Calu3 (cell line): ENCODE results near the gene XAF1. TPM values are rescaled to one million over a fixed set of nuclear protein-coding genes. Genes with fewer than 3 reads are reported as not detected.

Experiments used
- BruUV-seq: library from RNA; stranded (reverse); fragments of 400-500 nt; replicated peaks from 2 replicates; lab custom pipeline; 2021; lab: Mats Ljungman, UMichigan
- CTCF ChIA-PET: fragments of 300-600 bp; sonication (Branson Sonifier 250); formaldehyde crosslinking; loops from one replicate; lab custom pipeline; 2022; ENCODE audit warnings: antibody characterized with exemption; lab: Charles Lee
- DNase-seq: peaks from one replicate; pipeline ENCODE4 v3.0.0; 2022
- H3K27ac Mint-ChIP-seq: one replicate; pipeline ENCODE4 v1.8.0; 2022; ENCODE audit warnings: mixed read lengths; ENCODE audit not compliant: unreplicated experiment
- H3K27me3 Mint-ChIP-seq: one replicate; pipeline ENCODE4 v1.8.0; 2022; ENCODE audit warnings: mixed read lengths; ENCODE audit not compliant: unreplicated experiment
- H3K36me3 Mint-ChIP-seq: one replicate; pipeline ENCODE4 v1.8.0; 2022; ENCODE audit warnings: mild to moderate bottlenecking, moderate library complexity, mixed read lengths; ENCODE audit not compliant: insufficient read depth, unreplicated experiment
- H3K4me1 Mint-ChIP-seq: one replicate; pipeline ENCODE4 v1.8.0; 2022; ENCODE audit warnings: mild to moderate bottlenecking, low read depth, mixed read lengths; ENCODE audit not compliant: unreplicated experiment
- H3K4me3 Mint-ChIP-seq: one replicate; pipeline ENCODE4 v1.8.0; 2022; ENCODE audit warnings: mild to moderate bottlenecking, low read depth, moderate library complexity, mixed read lengths; ENCODE audit not compliant: unreplicated experiment
- H3K9me3 Mint-ChIP-seq: one replicate; pipeline ENCODE4 v1.8.0; 2022; ENCODE audit warnings: low read depth, mixed read lengths; ENCODE audit not compliant: unreplicated experiment
- intact Hi-C: fragments of 100-400 bp; cut with micrococcal nuclease; formaldehyde crosslinking; loops from one replicate; pipeline ENCODE4 v1.10.0; 2022; ENCODE audit not compliant: unreplicated experiment
- total RNA-seq: library from RNA; stranded (reverse); gene quantifications from 2 replicates; pipeline ENCODE4 v1.2.3, GENCODE V29; 2022
- TF ChIP-seq, protein P1 (sequence below): fragments of 200-600 bp; IDR thresholded peaks from one replicate; pipeline ENCODE4 v1.8.0; 2022; ENCODE audit warnings: antibody characterized with exemption; ENCODE audit not compliant: unreplicated experiment

XAF1 gene
- total RNA-seq, 1 experiment from 2014 or later = 57.1 TPM

GRCh38 chr17:6779411-6779810, 23.6 kb downstream of the XAF1 start:
- TF ChIP-seq, protein P1, sequence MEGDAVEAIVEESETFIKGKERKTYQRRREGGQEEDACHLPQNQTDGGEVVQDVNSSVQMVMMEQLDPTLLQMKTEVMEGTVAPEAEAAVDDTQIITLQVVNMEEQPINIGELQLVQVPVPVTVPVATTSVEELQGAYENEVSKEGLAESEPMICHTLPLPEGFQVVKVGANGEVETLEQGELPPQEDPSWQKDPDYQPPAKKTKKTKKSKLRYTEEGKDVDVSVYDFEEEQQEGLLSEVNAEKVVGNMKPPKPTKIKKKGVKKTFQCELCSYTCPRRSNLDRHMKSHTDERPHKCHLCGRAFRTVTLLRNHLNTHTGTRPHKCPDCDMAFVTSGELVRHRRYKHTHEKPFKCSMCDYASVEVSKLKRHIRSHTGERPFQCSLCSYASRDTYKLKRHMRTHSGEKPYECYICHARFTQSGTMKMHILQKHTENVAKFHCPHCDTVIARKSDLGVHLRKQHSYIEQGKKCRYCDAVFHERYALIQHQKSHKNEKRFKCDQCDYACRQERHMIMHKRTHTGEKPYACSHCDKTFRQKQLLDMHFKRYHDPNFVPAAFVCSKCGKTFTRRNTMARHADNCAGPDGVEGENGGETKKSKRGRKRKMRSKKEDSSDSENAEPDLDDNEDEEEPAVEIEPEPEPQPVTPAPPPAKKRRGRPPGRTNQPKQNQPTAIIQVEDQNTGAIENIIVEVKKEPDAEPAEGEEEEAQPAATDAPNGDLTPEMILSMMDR = no peak
- H3K36me3 Mint-ChIP-seq = no peaks in the 10 kb centered on the region
- H3K4me1 Mint-ChIP-seq = no peaks in the 10 kb centered on the region
- H3K4me3 Mint-ChIP-seq = no peak overlapping the region
- no peaks in the 10 kb centered on the region for H3K9me3 Mint-ChIP-seq
- CTCF ChIA-PET = no interaction called here
- peaks cover 76% of the 10 kb centered on the region for H3K27me3 Mint-ChIP-seq
- intact Hi-C loops = no loop called here
- BruUV-seq = no TSS peak
- DNase-seq = no peak
- H3K27ac Mint-ChIP-seq = no peak overlapping the region

DNA sequence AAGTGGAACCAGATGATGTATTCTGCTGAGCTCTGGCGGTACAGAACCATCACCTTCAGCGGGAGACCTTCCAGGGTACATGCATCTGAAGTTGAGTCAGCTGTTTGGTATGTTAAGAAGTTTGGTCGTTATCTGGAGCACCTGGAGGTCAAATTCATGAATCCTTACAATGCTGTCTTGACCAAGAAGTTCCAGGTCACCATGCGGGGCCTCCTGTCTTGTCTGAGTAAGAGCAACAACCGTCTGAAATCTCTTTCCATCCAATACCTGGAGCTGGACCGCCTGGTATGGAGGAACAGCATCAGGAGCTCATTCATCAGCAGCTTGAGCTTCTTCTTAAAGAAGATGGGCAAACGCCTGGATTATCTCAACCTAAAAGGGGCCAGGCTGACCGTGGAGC, 24.2 kb downstream of the XAF1 start:
- no peak overlapping the region for H3K27ac Mint-ChIP-seq
- H3K36me3 Mint-ChIP-seq = no peaks in the 10 kb centered on the region
- H3K27me3 Mint-ChIP-seq = peaks cover 81% of the 10 kb centered on the region
- no peak overlapping the region for H3K4me3 Mint-ChIP-seq
- no TSS peak for BruUV-seq
- DNase-seq = no peak
- H3K9me3 Mint-ChIP-seq = no peaks in the 10 kb centered on the region
- no peaks in the 10 kb centered on the region for H3K4me1 Mint-ChIP-seq
- intact Hi-C loops = no loop called here
- CTCF ChIA-PET = interaction anchor here (0.6 kb wide), 1 partner anchor 507 kb away, joined by 3 read pairs; no protein-coding TSS in a partner anchor
- TF ChIP-seq, protein P1 = no peak

- CTCF ChIA-PET = interaction anchor here (0.6 kb wide), 1 partner anchor 117 kb away, joined by 3 read pairs; no protein-coding TSS in a partner anchor
- no peak overlapping the region for H3K4me3 Mint-ChIP-seq
- no peaks in the 10 kb centered on the region for H3K4me1 Mint-ChIP-seq
- H3K9me3 Mint-ChIP-seq = no peaks in the 10 kb centered on the region
- no peak overlapping the region for H3K27ac Mint-ChIP-seq
- DNase-seq = no peak
- H3K27me3 Mint-ChIP-seq = peaks cover 85% of the 10 kb centered on the region
- BruUV-seq = no TSS peak
- intact Hi-C loops = no loop called here
- H3K36me3 Mint-ChIP-seq = no peaks in the 10 kb centered on the region
- TF ChIP-seq, protein P1 = no peak
Measured at GRCh38 chr17:6780886-6781285, 25.0 kb downstream of the XAF1 start.

GRCh38 chr17:6782244-6782643, 26.4 kb downstream of the XAF1 start:
- Mint-ChIP-seq H3K4me3 (no peak overlapping the region), H3K4me1 (no peaks in the 10 kb centered on the region), H3K36me3 (no peaks in the 10 kb centered on the region), H3K9me3 (no peaks in the 10 kb centered on the region), H3K27me3 (peaks cover 85% of the 10 kb centered on the region), H3K27ac (no peak overlapping the region)
- TF ChIP-seq, protein P1 = no peak
- intact Hi-C loops = no loop called here
- CTCF ChIA-PET = no interaction called here
- BruUV-seq = no TSS peak
- DNase-seq = no peak
